HCT116 (cell line): Measurements from ENCODE around the gene BST1. TPM values are rescaled to one million over a fixed set of nuclear protein-coding genes. Genes with fewer than 3 reads are reported as not detected.

Source experiments
- ATAC-seq: fragments of 200-7000 bp; cut with Tn5 transposase; 2 replicates; pipeline ENCODE4 v1.9.1; 2020; ENCODE audit warnings: mild to moderate bottlenecking, moderate library complexity
- BruUV-seq: library from RNA; stranded (reverse); fragments of 400-500 nt; replicated peaks from 2 replicates; lab custom pipeline; 2021; lab: Mats Ljungman, UMichigan
- CTCF ChIA-PET: fragments of 300-600 bp; sonication (Branson Sonifier 250); formaldehyde crosslinking; loops from one replicate; lab custom pipeline; 2021; ENCODE audit warnings: antibody characterized with exemption; lab: Charles Lee
- POLR2A ChIA-PET: fragments of 300-600, 350-600 bp; sonication (Branson Sonifier 250); formaldehyde crosslinking; loops from one replicate; lab custom pipeline; 2021; ENCODE audit warnings: antibody characterized with exemption; lab: Charles Lee
- RAD21 ChIA-PET, 2 experiments: fragments of 300-600 bp; sonication (Branson Sonifier 250); formaldehyde crosslinking; loops; one replicate each; lab custom pipeline; 2023; ENCODE audit warnings: low total read pairs in 2 of 2; ENCODE audit not compliant: uncharacterized antibody in 2 of 2, unreplicated experiment in 2 of 2, low non-redundant PET in 1 of 2; lab: Charles Lee
- DNase-seq: peaks from one replicate; pipeline ENCODE4 v3.0.0-alpha.2; 2010; ENCODE audit warnings: low read depth, low spot score
- H2AFZ ChIP-seq: fragments of 200-600 bp; shearing (Covaris generic), sonication (generic); 2 replicates; pipeline ENCODE4 v1.6.1; 2017; ENCODE audit warnings: low read depth, mixed run types, mixed read lengths, antibody characterized with exemption, low read length; ENCODE audit not compliant: poor library complexity, severe bottlenecking
- H3K27ac ChIP-seq: 2 replicates; pipeline ENCODE4 v1.5.1; 2012; ENCODE audit warnings: low read depth, low read length
- H3K27me3 ChIP-seq: fragments of 200-600 bp; sonication (generic); 2 replicates; pipeline ENCODE4 v1.6.1; 2016; ENCODE audit warnings: mixed run types, low read length, mixed read lengths; ENCODE audit not compliant: insufficient read depth
- H3K36me3 ChIP-seq, 2 experiments: fragments of 200-500 bp in 1 of 2; fragments of 200-600 bp in 1 of 2; sonication (Bioruptor generic) in 1 of 2; sonication (generic) in 1 of 2; 2 replicates each; pipeline versions ENCODE4 v1.5.1 to v1.6.1; 2014 to 2016; ENCODE audit warnings: low read length in 2 of 2, inconsistent platforms in 1 of 2, mixed read lengths in 1 of 2, mixed run types in 1 of 2; ENCODE audit not compliant: insufficient read depth in 2 of 2, control insufficient read depth in 1 of 2
- H3K4me1 ChIP-seq, 2 experiments: fragments of 200-600 bp in 1 of 2; sonication (generic) in 1 of 2; 2 replicates each; pipeline versions ENCODE4 v1.5.1 to v1.6.1; 2012 to 2017; ENCODE audit warnings: low read length in 2 of 2, inconsistent platforms in 1 of 2, mild to moderate bottlenecking in 1 of 2, mixed read lengths in 1 of 2, mixed run types in 1 of 2, moderate library complexity in 1 of 2; ENCODE audit not compliant: insufficient read depth in 2 of 2, control insufficient read depth in 1 of 2
- H3K4me2 ChIP-seq: fragments of 200-600 bp; sonication (generic); 2 replicates; pipeline ENCODE4 v1.6.1; 2017; ENCODE audit warnings: mixed run types, low read length, mixed read lengths
- H3K4me3 ChIP-seq, 2 experiments: fragments of 200-600 bp in 1 of 2; sonication (generic) in 1 of 2; replicated peaks in 1 of 2; 2 replicates each; pipeline ENCODE4 v1.5.1; 2011 to 2016; ENCODE audit warnings: low read length in 2 of 2, control low read depth in 1 of 2, low read depth in 1 of 2, mild to moderate bottlenecking in 1 of 2, mixed read lengths in 1 of 2, mixed run types in 1 of 2
- H3K79me2 ChIP-seq: fragments of 200-600 bp; sonication (generic); 2 replicates; pipeline ENCODE4 v1.6.1; 2017; ENCODE audit warnings: mild to moderate bottlenecking, mixed run types, low read length, moderate library complexity, mixed read lengths; ENCODE audit not compliant: insufficient read depth
- H3K9ac ChIP-seq: fragments of 200-600 bp; sonication (generic); 2 replicates; pipeline ENCODE4 v1.6.1; 2016; ENCODE audit warnings: low read length, mixed read lengths
- H3K9me2 ChIP-seq: fragments of 200-600 bp; sonication (generic), shearing (Covaris generic); 2 replicates; pipeline ENCODE4 v1.6.1; 2017; ENCODE audit warnings: mixed run types, mild to moderate bottlenecking, moderate library complexity; ENCODE audit not compliant: insufficient read depth
- H3K9me3 ChIP-seq, 2 experiments: fragments of 200-500 bp in 1 of 2; fragments of 200-600 bp in 1 of 2; sonication (Bioruptor generic) in 1 of 2; sonication (generic) in 1 of 2; 2 replicates each; pipeline ENCODE4 v1.6.1; 2014 to 2017; ENCODE audit warnings: low read length in 2 of 2, mixed read lengths in 2 of 2, inconsistent platforms in 1 of 2, low read depth in 1 of 2, mild to moderate bottlenecking in 1 of 2, mixed run types in 1 of 2, moderate library complexity in 1 of 2; ENCODE audit not compliant: control insufficient read depth in 1 of 2, insufficient read depth in 1 of 2
- H4K20me1 ChIP-seq: fragments of 200-600 bp; sonication (generic), shearing (Covaris generic); 2 replicates; pipeline ENCODE4 v1.6.1; 2017; ENCODE audit warnings: mixed run types, mild to moderate bottlenecking, moderate library complexity; ENCODE audit not compliant: insufficient read depth
- ATF3 ChIP-seq: IDR thresholded peaks from 2 replicates; pipeline ENCODE4 v1.6.1; 2012
- EGR1 ChIP-seq: IDR thresholded peaks from 2 replicates; pipeline ENCODE4 v1.6.1; 2012; ENCODE audit warnings: low read depth
- EZH2 ChIP-seq: fragments of 200-600 bp; sonication (generic); IDR thresholded peaks from 2 replicates; pipeline ENCODE4 v1.6.1; 2017; ENCODE audit warnings: antibody characterized with exemption, mixed run types
- EZH2phosphoT487 ChIP-seq: fragments of 200-600 bp; IDR thresholded peaks from 2 replicates; pipeline ENCODE4 v1.6.1; 2018; ENCODE audit warnings: antibody characterized with exemption, borderline replicate concordance
- FOSL1 ChIP-seq: IDR thresholded peaks from 2 replicates; pipeline ENCODE4 v1.6.1; 2012; ENCODE audit warnings: low read depth
- JUND ChIP-seq: IDR thresholded peaks from 2 replicates; pipeline ENCODE4 v1.6.1; 2012
- POLR2AphosphoS5 ChIP-seq: IDR thresholded peaks from 2 replicates; pipeline ENCODE4 v1.6.1; 2011; ENCODE audit warnings: mild to moderate bottlenecking, low read depth, low read length, moderate library complexity
- RAD21 ChIP-seq: IDR thresholded peaks from 2 replicates; pipeline ENCODE4 v1.6.1; 2012; ENCODE audit warnings: low read depth, mild to moderate bottlenecking
- SIN3A ChIP-seq: IDR thresholded peaks from 2 replicates; pipeline ENCODE4 v1.6.1; 2012; ENCODE audit warnings: low read depth
- SP1 ChIP-seq: IDR thresholded peaks from 2 replicates; pipeline ENCODE4 v1.6.1; 2012; ENCODE audit warnings: low read depth
- ZBTB33 ChIP-seq: IDR thresholded peaks from 2 replicates; pipeline ENCODE4 v1.6.1; 2011; ENCODE audit warnings: mild to moderate bottlenecking, low read length, moderate library complexity; ENCODE audit not compliant: insufficient replicate concordance; ENCODE audit errors: extremely low read depth
- ZFX ChIP-seq: fragments of 450-650 bp; IDR thresholded peaks from 2 replicates; pipeline ENCODE4 v1.6.1; 2017
- intact Hi-C: fragments of 100-400 bp; cut with micrococcal nuclease; formaldehyde crosslinking; loops from 2 replicates; pipeline ENCODE4 v1.10.0; 2022
- total RNA-seq: library from RNA; stranded (reverse); gene quantifications from one replicate; pipeline ENCODE4 v1.2.1, GENCODE V29; 2021; ENCODE audit not compliant: unreplicated experiment
- TF ChIP-seq, protein P1 (sequence below), 3 experiments: fragments of 200-600 bp in 1 of 3; sonication (generic) in 1 of 3; IDR thresholded peaks in 2 of 3; conservative IDR thresholded peaks in 1 of 3; 2 replicates each; pipeline ENCODE4 v1.5.1; 2012 to 2017; ENCODE audit warnings: low read depth in 2 of 3, low read length in 2 of 3, antibody characterized with exemption in 1 of 3, borderline replicate concordance in 1 of 3, control low read depth in 1 of 3, mild to moderate bottlenecking in 1 of 3, mixed read lengths in 1 of 3, mixed run types in 1 of 3, moderate library complexity in 1 of 3; ENCODE audit not compliant: insufficient read depth in 1 of 3

The BST1 gene
- total RNA-seq, 1 experiment from 2014 or later, result 0.44 TPM

DNA sequence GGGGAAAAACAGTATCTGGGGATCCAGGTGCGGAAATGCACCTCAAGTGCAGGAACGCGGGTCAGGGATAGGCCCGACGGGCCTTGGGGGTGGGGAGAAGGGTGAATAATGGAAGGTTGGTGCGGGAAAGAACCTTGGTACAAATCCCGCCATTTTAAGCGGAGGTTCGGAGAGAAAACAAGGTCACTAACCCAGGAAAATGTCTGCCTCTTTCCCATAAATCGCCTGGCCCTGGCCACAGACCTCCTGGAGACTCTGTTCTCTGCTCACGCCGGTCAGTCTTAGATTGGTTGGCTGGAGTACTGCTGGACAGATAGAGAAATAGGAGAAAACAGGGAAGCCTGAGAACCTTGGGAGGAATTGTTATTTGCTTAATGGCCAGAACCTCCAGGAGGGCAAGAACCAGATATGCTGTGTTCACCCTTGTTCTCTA, 46.8 kb upstream of the BST1 start:
- DNase-seq (no peak), ATAC-seq (no peak)
- H3K4me2 ChIP-seq, result peak overlapping the region; percentile 84

GRCh38 chr4:15657366-15657765, 45.5 kb upstream of the BST1 start:
- no TSS peak for BruUV-seq
- H4K20me1 ChIP-seq, result no peaks in the 10 kb centered on the region
- intact Hi-C loops, result no loop called here
- H3K27ac ChIP-seq, result no peak overlapping the region
- no peaks in the 10 kb centered on the region for H3K27me3 ChIP-seq
- POLR2A ChIA-PET, result no interaction called here
- H3K36me3 ChIP-seq, result no peaks in the 10 kb centered on the region
- no peaks in the 10 kb centered on the region for H3K9me2 ChIP-seq
- no peaks in the 10 kb centered on the region for H3K9me3 ChIP-seq
- peaks cover 23% of the 10 kb centered on the region for H3K79me2 ChIP-seq
- H3K4me2 ChIP-seq, result no peak overlapping the region
- peaks cover 4 to 18% of the 10 kb centered on the region in 2 experiments for H3K4me1 ChIP-seq
- no peak overlapping the region for H3K9ac ChIP-seq
- RAD21 ChIA-PET, result no interaction called here
- DNase-seq (no peak), ATAC-seq (no peak)
- H3K4me3 ChIP-seq, result no peak overlapping the region
- CTCF ChIA-PET, result no interaction called here
- no peak overlapping the region for H2AFZ ChIP-seq
- TF ChIP-seq RAD21 (no peak), EGR1 (no peak), ZBTB33 (no peak), EZH2phosphoT487 (no peak), SIN3A (no peak), POLR2AphosphoS5 (no peak)
- TF ChIP-seq, protein P1, sequence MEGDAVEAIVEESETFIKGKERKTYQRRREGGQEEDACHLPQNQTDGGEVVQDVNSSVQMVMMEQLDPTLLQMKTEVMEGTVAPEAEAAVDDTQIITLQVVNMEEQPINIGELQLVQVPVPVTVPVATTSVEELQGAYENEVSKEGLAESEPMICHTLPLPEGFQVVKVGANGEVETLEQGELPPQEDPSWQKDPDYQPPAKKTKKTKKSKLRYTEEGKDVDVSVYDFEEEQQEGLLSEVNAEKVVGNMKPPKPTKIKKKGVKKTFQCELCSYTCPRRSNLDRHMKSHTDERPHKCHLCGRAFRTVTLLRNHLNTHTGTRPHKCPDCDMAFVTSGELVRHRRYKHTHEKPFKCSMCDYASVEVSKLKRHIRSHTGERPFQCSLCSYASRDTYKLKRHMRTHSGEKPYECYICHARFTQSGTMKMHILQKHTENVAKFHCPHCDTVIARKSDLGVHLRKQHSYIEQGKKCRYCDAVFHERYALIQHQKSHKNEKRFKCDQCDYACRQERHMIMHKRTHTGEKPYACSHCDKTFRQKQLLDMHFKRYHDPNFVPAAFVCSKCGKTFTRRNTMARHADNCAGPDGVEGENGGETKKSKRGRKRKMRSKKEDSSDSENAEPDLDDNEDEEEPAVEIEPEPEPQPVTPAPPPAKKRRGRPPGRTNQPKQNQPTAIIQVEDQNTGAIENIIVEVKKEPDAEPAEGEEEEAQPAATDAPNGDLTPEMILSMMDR (IDR thresholded peaks at IDR 0.05 in 2 of 3, conservative IDR thresholded peaks at IDR 0.05 in 1 of 3; ENCODE audit: borderline replicate concordance in 1 of 3, insufficient read depth in 1 of 3, low read depth in 2 of 3, low read length in 2 of 3), result no peak

More for the DNA sequence above, 46.8 kb upstream of the BST1 start:
- Histone ChIP-seq H3K9me3 (no peaks in the 10 kb centered on the region), H3K4me1 (peaks cover 4 to 18% of the 10 kb centered on the region in 2 experiments), H3K9me2 (no peaks in the 10 kb centered on the region), H3K4me3 (no peak overlapping the region), H3K79me2 (peaks cover 36% of the 10 kb centered on the region), H3K27ac (peak overlapping the region; percentile 79), H2AFZ (no peak overlapping the region), H3K27me3 (no peaks in the 10 kb centered on the region), H4K20me1 (no peaks in the 10 kb centered on the region), H3K36me3 (no peaks in the 10 kb centered on the region), H3K9ac (peak overlapping the region; percentile 77; the same call in 1 of the 2 replicates)
- BruUV-seq, result no TSS peak
- RAD21 ChIA-PET, result no interaction called here
- POLR2A ChIA-PET, result no interaction called here
- intact Hi-C loops, result no loop called here
- CTCF ChIA-PET, result no interaction called here
- TF ChIP-seq, protein P1 (IDR thresholded peaks at IDR 0.05 in 2 of 3, conservative IDR thresholded peaks at IDR 0.05 in 1 of 3; ENCODE audit: borderline replicate concordance in 1 of 3, insufficient read depth in 1 of 3, low read depth in 2 of 3, low read length in 2 of 3), result no peak
- TF ChIP-seq JUND (no peak), ZFX (no peak), ATF3 (no peak), POLR2AphosphoS5 (no peak), FOSL1 (no peak), RAD21 (no peak), EZH2 (no peak), SP1 (no peak)
